ENCODE results near the gene MYMX. TPM values are rescaled to one million over a fixed set of nuclear protein-coding genes. Genes with fewer than 3 reads are reported as not detected.

MYMX gene
- total RNA-seq, 1 donor from 2014 or later = not detected

Other genes with a start within 250 kb of the MYMX start
- gene MRPL14, start 89.5 kb upstream of the MYMX start, total RNA-seq = 53.4 and 56.1 TPM in 2 replicates
- gene TMEM63B, start 89.4 kb upstream of the MYMX start, total RNA-seq = 86.6 and 95.6 TPM in 2 replicates
- gene CAPN11, start 58.1 kb upstream of the MYMX start, total RNA-seq = not detected in 2 replicates
- 14.8 and 15.3 TPM in 2 replicates for gene SLC29A1, start 6.7 kb downstream of the MYMX start, total RNA-seq
- gene HSP90AB1, start 30.2 kb downstream of the MYMX start, total RNA-seq = 859 and 914 TPM in 2 replicates
- gene SLC35B2, start 40.6 kb downstream of the MYMX start, total RNA-seq = 61.8 and 66.6 TPM in 2 replicates
- gene NFKBIE, start 48.6 kb downstream of the MYMX start, total RNA-seq = 10.1 and 11.0 TPM in 2 replicates
- gene TMEM151B, start 53.5 kb downstream of the MYMX start, total RNA-seq = 0.07 and 0.09 TPM in 2 replicates
- 10.9 and 12.3 TPM in 2 replicates for gene AARS2, start 96.4 kb downstream of the MYMX start, total RNA-seq
- gene SPATS1, start 125.7 kb downstream of the MYMX start, total RNA-seq = not detected in 2 replicates
- 16.8 and 18.2 TPM in 2 replicates for gene CDC5L, start 170.8 kb downstream of the MYMX start, total RNA-seq